Erythroblast (primary cell): ENCODE data around the gene HLA-E.

Experiments
- GATA1 ChIP-seq: IDR thresholded peaks from 2 replicates; pipeline ENCODE4 v1.6.1; 2011; ENCODE audit warnings: low read depth, mild to moderate bottlenecking, control low read depth, low read length, moderate library complexity
- POLR2A ChIP-seq: IDR thresholded peaks from 2 replicates; pipeline ENCODE4 v1.6.1; 2011; ENCODE audit warnings: mild to moderate bottlenecking, low read length

- TF ChIP-seq POLR2A: no peak
- TF ChIP-seq GATA1: no peak
These were observed 1.4 kb upstream of the HLA-E start for GRCh38 chr6:30487926-30488325.
